Hematopoietic multipotent progenitor cell treated with erythropoietin and hydrocortisone succinate and interleukin-3 and kit ligand, for 4 days (in vitro differentiated cells): ENCODE results near the gene C2orf92.
"Not testable (repeated sequence)": the region's sequence is repeated elsewhere in the genome, so short reads cannot be mapped to it uniquely, and the experiment has no call there.

Experiments used
- DNase-seq: peaks from one replicate; pipeline ENCODE4 v3.0.0-alpha.2; 2015

Gene C2orf92

DNA sequence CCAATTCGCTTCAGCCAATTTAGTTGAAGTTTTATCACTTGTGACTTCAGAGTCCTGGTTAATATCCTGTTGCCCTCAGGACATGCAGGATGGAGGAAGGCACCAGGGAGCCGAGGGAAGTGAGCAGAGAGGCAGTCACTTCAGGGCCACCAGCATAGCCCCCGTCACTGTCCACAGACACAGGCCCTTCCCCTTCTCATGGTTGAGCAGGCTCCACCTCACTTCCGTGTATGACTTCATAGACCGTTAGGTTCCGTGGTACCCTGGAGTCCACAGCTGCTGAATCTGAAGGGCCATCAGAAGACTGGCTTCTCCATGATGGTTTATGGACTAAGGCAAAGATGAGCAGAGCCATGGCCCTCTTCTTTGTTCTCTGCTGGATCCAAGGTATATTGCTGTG lies at the start of gene C2orf92:
TSS of gene C2orf92 (plus strand) at position 266 of the 400 bp plus-strand sequence. CDS start at position 342, 76 bp downstream.
- DNase-seq: no peak

DNA sequence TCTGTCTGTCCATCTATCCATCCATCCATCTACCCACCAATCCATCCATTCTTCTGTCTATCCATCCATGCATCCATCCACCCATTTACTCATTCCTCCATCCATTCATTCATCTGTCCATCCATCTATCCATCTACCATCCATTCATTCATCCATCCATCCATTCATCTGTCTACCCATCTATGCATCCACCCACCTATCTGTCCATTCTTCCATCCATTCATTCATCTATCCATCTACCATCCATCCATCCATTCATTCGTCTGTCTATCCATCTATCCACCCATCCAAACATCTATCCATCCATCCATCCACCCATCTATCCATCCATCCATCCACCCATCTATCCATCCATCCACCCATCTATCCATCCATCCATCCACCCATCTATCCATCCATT lies 49.0 kb upstream of the C2orf92 start:
- not testable (repeated sequence) for DNase-seq

DNA sequence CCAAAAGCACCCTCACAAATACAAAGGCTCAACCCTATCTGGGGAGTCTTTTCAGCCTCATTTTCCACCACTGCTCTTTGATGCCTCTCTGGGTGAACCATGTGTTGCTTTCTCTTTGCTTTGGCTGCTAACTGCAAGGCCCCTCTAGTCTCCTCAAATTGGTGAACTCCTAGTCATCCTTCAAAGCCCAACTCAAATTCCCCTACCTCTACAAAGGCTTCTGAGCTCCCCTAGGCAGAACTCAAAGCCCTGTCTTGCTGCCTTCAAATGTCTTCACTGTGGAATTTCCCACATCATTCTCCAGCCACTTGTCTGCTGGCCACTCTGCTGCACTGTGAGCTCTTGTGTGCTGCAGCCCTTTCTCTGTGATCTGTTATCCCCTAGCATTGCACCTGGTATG lies 46.5 kb upstream of the C2orf92 start:
- DNase-seq: not testable (repeated sequence)

DNA sequence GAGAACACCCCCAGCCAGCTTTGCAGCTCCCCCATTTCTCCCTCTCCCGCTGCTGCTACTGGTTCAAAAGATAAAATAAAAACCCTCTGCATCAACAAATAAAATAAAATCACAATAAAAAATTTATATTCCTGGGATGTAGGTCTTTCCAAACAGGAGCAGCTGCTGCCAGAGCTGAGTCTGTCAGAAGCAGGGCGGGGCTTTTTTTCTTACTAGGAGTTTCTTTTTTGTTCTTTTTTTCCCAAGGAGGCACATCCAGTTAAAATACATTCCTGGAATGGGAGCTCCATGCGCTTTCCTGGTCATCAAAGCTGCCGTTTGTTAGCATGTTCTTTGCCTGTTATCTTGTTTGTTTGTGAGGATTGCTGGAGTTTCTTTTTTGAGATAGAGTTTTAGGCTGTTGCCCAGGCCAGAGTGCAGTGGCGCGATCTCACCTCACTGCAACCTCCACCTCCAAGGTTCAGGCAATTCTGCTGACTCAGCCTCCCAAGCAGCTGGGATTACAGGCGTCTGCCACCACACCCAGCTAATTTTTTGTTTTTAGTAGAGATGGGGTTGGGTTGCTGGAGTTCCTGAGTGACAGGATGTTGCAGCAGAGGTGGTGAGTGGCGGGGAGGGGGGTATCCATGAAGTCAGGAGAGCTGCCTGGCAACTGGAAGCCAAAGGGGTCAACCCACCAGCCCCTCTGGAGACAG lies 44.0 kb upstream of the C2orf92 start:
- not testable (repeated sequence) for DNase-seq

DNA sequence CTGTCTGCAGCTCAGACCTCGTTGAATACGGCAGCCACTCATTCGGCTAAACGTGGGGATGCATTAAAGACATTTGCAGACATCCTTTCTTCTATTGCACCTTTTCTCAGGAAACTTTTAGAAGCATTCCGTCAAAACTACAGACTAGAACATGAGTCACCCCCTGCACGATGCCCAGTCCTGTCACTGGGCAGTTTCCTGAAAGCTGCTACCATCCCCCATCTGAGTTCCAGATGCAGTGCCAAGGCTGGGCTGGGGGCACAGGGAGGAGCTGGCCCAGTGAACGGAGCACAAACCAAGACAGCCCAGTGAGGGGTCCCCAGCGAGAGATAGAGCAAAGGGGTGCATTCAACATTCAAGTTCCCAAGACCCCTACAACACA lies 43.5 kb upstream of the C2orf92 start:
- not testable (repeated sequence) for DNase-seq

DNA sequence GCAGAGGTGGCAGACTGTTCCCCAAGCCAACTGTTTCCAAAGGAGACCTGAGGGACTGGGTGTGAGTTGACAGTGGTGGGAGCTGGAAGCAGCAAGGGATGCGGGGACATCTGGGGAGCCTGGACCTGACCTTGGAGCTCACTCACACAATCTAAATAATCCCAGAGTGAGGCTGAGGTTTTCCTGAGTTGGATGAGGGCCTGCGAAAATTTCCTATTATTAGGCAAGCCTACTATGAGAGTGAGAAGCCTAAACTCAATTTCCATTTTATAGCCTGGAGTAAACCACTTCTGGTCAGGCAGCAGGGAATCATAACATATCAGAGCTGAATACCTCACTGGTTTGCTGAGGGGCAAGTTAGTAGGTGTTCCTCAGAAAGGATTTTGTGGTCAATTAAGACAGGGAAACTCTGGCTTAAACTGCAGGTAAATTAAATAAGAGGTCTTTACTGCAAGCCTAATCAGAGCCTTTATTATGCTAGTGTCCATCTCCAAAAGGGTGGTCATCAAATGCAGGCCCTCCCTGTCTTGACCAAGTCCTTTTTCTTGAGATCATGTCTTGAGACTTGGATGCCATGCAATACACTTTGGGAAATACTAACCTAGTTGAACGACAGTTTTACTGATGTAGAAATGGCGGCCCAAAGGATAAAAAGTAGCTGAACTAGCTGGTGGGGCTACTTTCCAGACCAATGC lies 25.3 kb upstream of the C2orf92 start:
- no peak for DNase-seq

- peak; percentile 58 for DNase-seq
These were observed 24.3 kb upstream of the C2orf92 start for GRCh38 chr2:97645112-97645694.

GRCh38 chr2:97645695-97646629 lies 23.6 kb upstream of the C2orf92 start, which contains the start of gene COX5B:
TSS of gene COX5B (plus strand) at chr2:97646062. CDS start at chr2:97646087, 25 bp downstream.
- peak; percentile 100 for DNase-seq

DNA sequence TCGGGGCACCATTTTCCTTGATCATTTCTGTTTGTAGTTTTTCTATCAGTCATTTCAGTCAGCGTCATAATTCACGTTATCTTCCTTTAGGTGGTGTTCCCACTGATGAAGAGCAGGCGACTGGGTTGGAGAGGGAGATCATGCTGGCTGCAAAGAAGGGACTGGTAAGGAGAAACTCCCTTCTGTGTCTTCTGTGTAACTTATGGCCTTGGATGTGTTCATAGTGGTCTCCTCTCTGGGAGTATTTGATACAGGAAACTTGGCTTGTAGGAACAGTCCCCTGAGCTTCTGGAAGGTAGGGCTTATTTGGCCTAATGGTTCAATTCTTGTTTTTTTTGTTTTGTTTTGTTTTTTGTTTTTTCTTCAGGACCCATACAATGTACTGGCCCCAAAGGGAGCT lies 22.5 kb upstream of the C2orf92 start:
- DNase-seq: no peak

DNA sequence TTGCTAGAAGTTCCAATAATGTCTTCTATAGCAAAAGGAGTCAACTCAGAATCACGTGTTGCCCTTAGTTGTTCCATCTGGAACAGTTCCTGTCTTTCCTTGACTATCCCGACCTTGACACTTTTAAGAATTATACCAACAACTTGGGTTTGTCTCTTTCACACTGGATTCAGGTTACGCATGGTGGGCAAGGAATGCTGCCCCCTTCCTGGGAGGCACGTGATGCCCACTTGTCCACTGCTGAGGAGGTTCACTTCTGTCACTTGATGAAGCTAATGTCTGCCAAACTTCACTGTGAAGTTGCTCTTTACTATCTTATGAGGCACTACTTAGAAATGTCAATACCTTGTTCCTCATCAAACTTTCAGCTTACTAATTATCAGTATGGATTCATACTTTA lies 18.4 kb upstream of the C2orf92 start:
- no peak for DNase-seq

DNA sequence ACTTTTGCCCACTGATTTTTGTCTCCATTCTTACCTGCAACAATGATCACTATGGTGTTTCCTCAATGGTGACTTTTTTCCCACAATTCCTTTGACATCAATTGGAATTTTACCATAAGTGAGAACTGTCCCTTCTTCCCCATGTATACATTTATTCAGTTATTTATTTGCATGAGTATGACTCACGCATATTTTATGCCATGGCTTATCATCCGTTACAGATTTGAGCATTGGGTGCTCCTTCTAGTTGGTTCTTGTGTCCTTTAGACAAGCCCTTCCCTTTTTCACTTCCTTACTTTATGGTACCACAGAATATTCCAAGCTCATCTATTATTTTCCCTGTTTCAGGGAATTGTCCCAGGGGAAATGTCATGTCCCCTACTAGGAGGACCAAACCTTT lies 16.0 kb upstream of the C2orf92 start:
- DNase-seq: no peak

GRCh38 chr2:97653874-97654273 lies 15.6 kb upstream of the C2orf92 start:
- DNase-seq: no peak

DNA sequence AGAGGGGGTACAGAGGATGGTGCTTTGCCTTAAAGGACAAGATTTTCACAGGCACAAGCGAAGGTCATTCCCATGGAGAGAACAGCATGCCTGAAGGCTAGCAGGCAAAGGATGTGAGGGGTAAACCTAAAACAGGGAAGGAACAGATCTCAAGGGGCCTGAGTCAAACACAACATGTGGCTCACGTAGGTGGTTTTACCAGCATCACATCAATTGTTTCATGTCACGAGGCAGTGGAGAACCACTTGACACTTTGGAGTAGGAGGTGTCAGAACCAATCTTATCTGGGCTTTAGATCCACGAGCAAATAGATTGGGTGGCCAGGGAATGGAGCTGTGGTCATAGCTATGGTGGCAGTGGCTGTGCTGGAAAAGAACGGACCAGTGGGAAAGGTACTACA lies 15.2 kb upstream of the C2orf92 start:
- no peak for DNase-seq

GRCh38 chr2:97654791-97655190 lies 14.7 kb upstream of the C2orf92 start:
- no peak for DNase-seq

- no peak for DNase-seq
These were observed 13.3 kb upstream of the C2orf92 start for GRCh38 chr2:97656129-97656755.

GRCh38 chr2:97656905-97657587 lies 12.5 kb upstream of the C2orf92 start:
- no peak for DNase-seq

DNA sequence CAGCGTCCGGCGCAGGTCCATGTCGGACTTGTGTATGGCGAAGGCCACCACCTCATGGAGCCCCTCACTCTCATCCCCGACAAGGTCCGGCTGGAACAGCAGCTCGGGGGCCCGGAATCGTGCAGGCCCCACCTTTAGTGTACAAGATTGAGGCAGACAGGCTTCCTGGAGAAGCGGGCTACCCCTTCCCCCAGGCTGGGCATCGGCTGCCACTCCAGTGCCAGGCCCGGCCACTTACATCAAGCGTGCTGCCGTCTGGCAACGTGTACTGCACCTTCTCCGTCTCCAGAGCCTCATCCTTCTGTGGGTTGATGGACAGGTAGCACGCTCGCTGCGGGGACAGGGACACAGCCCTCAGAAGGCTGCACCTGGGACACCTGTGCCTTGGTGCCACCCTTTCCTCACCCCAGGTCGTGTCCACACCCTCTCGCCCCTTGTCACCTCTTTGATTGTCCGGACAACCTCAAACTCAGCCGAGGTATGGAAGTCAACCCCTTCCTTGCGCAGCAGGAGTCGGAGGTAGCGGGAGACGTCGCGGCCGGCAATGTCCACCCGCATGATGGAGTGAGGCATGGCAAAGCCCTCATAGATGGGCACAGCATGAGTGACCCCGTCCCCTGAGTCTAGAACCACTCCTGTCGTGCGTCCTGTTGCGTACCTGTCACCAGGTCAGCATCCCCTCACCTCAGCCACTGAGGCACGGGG lies 11.4 kb upstream of the C2orf92 start:
- no peak for DNase-seq

- DNase-seq: no peak
These were observed 10.8 kb upstream of the C2orf92 start for GRCh38 chr2:97658691-97659157.

GRCh38 chr2:97659256-97660043 lies 10.1 kb upstream of the C2orf92 start:
- no peak for DNase-seq
